ENCODE results near the gene NOX4.
"Not testable (repeated sequence)": the region's sequence is repeated elsewhere in the genome, so short reads cannot be mapped to it uniquely, and the experiment has no call there.

NOX4 gene

DNA sequence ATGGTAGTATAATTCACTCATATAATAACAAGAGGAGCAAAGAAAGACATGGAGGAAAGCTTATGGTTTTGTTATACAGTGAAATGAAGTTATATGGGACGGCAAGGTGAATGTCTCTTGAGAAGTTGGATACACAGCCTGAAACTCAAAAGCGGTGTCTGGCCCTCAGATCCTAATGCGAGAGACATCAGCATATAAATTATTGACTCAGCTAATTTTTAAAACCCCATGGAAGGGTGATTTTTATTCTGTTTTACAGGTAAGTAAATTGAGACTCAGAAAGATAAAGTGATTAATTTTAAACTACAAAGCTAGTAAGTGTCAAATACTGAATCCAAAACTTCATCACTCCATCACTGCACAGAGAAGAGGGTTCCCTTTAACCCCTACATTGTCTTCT is 203.2 kb downstream of the NOX4 start:
- DNase-seq, result not testable (repeated sequence)

DNA sequence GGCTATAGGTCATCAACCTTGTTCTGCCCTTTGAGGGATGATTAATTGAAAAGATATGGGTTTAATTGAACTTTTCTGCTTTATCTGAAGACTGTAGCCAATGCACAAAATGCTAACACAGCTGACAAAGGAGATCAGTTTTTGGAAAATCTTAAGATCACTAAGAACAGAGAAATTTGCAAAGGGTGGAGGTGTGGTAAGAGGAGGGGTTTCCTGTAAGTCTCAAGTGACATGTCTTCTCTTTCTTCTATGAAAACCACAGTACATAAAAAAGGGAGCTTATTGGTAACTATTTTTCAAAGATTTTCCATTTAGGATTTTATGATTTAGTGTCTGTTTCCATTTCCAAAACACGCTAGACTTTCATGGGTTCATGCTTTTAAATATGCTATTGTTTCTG is 204.6 kb downstream of the NOX4 start:
- DNase-seq, result not testable (repeated sequence)

DNA sequence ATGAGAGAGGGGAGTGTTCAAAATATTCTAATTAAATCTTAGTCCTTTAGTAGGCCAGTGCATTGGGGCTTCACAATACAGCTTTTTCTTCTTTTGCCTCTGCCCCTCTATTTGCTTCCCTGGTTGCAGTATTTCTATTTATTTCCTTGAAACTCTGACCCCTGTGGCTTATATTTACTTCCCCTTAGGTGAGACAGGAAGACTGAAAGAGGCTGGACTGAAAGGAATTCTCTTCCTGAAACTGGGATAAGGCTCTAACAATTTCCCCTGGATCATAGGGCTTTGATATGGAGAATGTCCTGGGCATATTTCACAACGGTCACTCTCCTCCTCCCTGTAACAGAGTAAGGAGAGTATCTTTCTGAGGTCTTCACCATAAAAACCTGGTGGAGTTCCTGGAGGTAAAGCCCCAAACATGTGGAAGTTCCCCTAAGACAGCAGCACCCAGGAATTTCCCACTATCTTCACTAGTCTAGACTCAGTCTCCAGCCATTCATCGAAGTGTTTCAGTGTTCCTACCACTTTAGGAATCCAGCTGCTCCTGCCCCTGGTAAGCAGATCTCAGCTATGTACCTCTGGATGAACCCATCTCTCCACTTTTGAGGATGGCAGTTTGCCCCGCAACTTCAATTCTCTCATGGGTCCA is 210.0 kb downstream of the NOX4 start:
- not testable (repeated sequence) for DNase-seq

GRCh38 chr11:89279176-89279575 is 212.0 kb downstream of the NOX4 start:
- DNase-seq, result no peak

GRCh38 chr11:89275966-89276365 is 215.2 kb downstream of the NOX4 start:
- no peak for DNase-seq

All from NCI-H187 (cell line).